Chondrocyte (in vitro differentiated cells): ENCODE measurements around the gene GALNT9. TPM values are rescaled to one million over a fixed set of nuclear protein-coding genes. Genes with fewer than 3 reads are reported as not detected.

Experiments used
- DNase-seq: peaks from one replicate; pipeline ENCODE4 v3.0.0; 2021; ENCODE audit warnings: mixed read lengths, low spot score
- H3K27ac Mint-ChIP-seq: one replicate; pipeline ENCODE4 v1.8.0; 2021; ENCODE audit warnings: mild to moderate bottlenecking, moderate library complexity, mixed read lengths; ENCODE audit not compliant: unreplicated experiment
- H3K27me3 Mint-ChIP-seq: 2 replicates; pipeline ENCODE4 v1.8.0; 2021; ENCODE audit warnings: low read depth, mixed read lengths
- H3K36me3 Mint-ChIP-seq: 2 replicates; pipeline ENCODE4 v1.8.0; 2021; ENCODE audit warnings: low read depth, mixed read lengths
- H3K4me1 Mint-ChIP-seq: 2 replicates; pipeline ENCODE4 v1.8.0; 2021; ENCODE audit warnings: low read depth, mild to moderate bottlenecking, mixed read lengths
- H3K4me3 Mint-ChIP-seq: one replicate; pipeline ENCODE4 v1.8.0; 2021; ENCODE audit warnings: mild to moderate bottlenecking, moderate library complexity, mixed read lengths; ENCODE audit not compliant: unreplicated experiment
- H3K9me3 Mint-ChIP-seq: 2 replicates; pipeline ENCODE4 v1.8.0; 2021; ENCODE audit warnings: low read depth, mixed read lengths
- CTCF ChIP-seq: fragments of 200-600 bp; sonication (generic); IDR thresholded peaks from 2 replicates; pipeline ENCODE4 v1.5.0; 2021; ENCODE audit warnings: antibody characterized with exemption, mild to moderate bottlenecking, moderate library complexity
- total RNA-seq: library from RNA; stranded (reverse); gene quantifications from 3 replicates; pipeline ENCODE4 v1.2.1, GENCODE V29; 2021

The GALNT9 gene
- total RNA-seq, 1 donor from 2014 or later = not detected

- Mint-ChIP-seq H3K4me1 (peaks cover 14% of the 10 kb centered on the region), H3K27ac (no peak overlapping the region), H3K4me3 (no peak overlapping the region), H3K9me3 (no peaks in the 10 kb centered on the region), H3K27me3 (peaks cover 20% of the 10 kb centered on the region), H3K36me3 (no peaks in the 10 kb centered on the region)
- peak; percentile 38 for TF ChIP-seq CTCF
- DNase-seq = peak; percentile 62
Measured at GRCh38 chr12:132163911-132164288, 165.5 kb downstream of the GALNT9 start.

GRCh38 chr12:132163041-132163910 lies 166.1 kb downstream of the GALNT9 start:
- H3K4me1 Mint-ChIP-seq = peaks cover 14% of the 10 kb centered on the region

GRCh38 chr12:132162508-132163031 lies 166.8 kb downstream of the GALNT9 start:
- peaks cover 17% of the 10 kb centered on the region for H3K27me3 Mint-ChIP-seq
- peak; percentile 90 for DNase-seq

More at GRCh38 chr12:132163041-132163910, 166.1 kb downstream of the GALNT9 start:
- peak; percentile 91 for DNase-seq
- H3K27ac Mint-ChIP-seq = no peak overlapping the region
- H3K4me3 Mint-ChIP-seq = no peak overlapping the region
- no peaks in the 10 kb centered on the region for H3K9me3 Mint-ChIP-seq
- H3K36me3 Mint-ChIP-seq = no peaks in the 10 kb centered on the region
- no peak for TF ChIP-seq CTCF
- H3K27me3 Mint-ChIP-seq = peaks cover 20% of the 10 kb centered on the region

GRCh38 chr12:132161796-132162507 lies 167.4 kb downstream of the GALNT9 start:
- peaks cover 13% of the 10 kb centered on the region for H3K27me3 Mint-ChIP-seq
- H3K27ac Mint-ChIP-seq = no peak overlapping the region
- H3K9me3 Mint-ChIP-seq = no peaks in the 10 kb centered on the region
- no peak overlapping the region for H3K4me3 Mint-ChIP-seq
- no peaks in the 10 kb centered on the region for H3K36me3 Mint-ChIP-seq
- H3K4me1 Mint-ChIP-seq = peaks cover 14% of the 10 kb centered on the region
- no peak for TF ChIP-seq CTCF
- DNase-seq = peak; percentile 65

More at GRCh38 chr12:132162508-132163031, 166.8 kb downstream of the GALNT9 start:
- Mint-ChIP-seq H3K4me1 (peaks cover 14% of the 10 kb centered on the region), H3K27ac (no peak overlapping the region), H3K36me3 (no peaks in the 10 kb centered on the region), H3K4me3 (no peak overlapping the region), H3K9me3 (no peaks in the 10 kb centered on the region)
- TF ChIP-seq CTCF = no peak
